Measurements from ENCODE around the gene RIOK3.

RIOK3 gene

GRCh38 chr18:23531912-23532311, 78.8 kb downstream of the RIOK3 start:
- DNase-seq, result no peak
